GM12878 (cell line): ENCODE measurements around the gene UFSP2. TPM values are rescaled to one million over a fixed set of nuclear protein-coding genes. Genes with fewer than 3 reads are reported as not detected.

Experiments used
- ATF7 ChIP-seq: fragments of 450-650 bp; IDR thresholded peaks from 2 replicates; pipeline ENCODE4 v1.6.1; 2016; ENCODE audit warnings: low read depth, mild to moderate bottlenecking
- CEBPB ChIP-seq, 2 experiments: fragments of 150-350 bp in 1 of 2; IDR thresholded peaks; 2 replicates each; pipeline ENCODE4 v1.6.1; 2012 to 2014; ENCODE audit warnings: low read depth in 2 of 2, low read length in 2 of 2, borderline replicate concordance in 1 of 2, inconsistent platforms in 1 of 2
- HCFC1 ChIP-seq: fragments of 150-350 bp; IDR thresholded peaks from 2 replicates; pipeline ENCODE4 v1.6.1; 2014; ENCODE audit warnings: low read length
- IKZF1 ChIP-seq: fragments of 450-650 bp; conservative IDR thresholded peaks from 2 replicates; pipeline ENCODE4 v1.6.1; 2017; ENCODE audit warnings: antibody characterized with exemption, mild to moderate bottlenecking
- KDM1A ChIP-seq: fragments of 200-600 bp; sonication (generic); IDR thresholded peaks from 2 replicates; pipeline ENCODE4 v1.6.1; 2016; ENCODE audit warnings: borderline replicate concordance
- MTA2 ChIP-seq: fragments of 450-650 bp; IDR thresholded peaks from 2 replicates; pipeline ENCODE4 v1.6.1; 2016; ENCODE audit warnings: low read depth, mild to moderate bottlenecking, moderate library complexity
- MTA3 ChIP-seq: IDR thresholded peaks from 2 replicates; pipeline ENCODE4 v1.6.1; 2012; ENCODE audit warnings: low read length, inconsistent platforms, borderline replicate concordance
- MXI1 ChIP-seq: fragments of 150-350 bp; IDR thresholded peaks from 2 replicates; pipeline ENCODE4 v1.6.1; 2011; ENCODE audit warnings: low read depth, mild to moderate bottlenecking, inconsistent platforms, low read length, improper control_type of control experiment
- SIN3A ChIP-seq: IDR thresholded peaks from 2 replicates; pipeline ENCODE4 v1.6.1; 2012; ENCODE audit warnings: low read depth, low read length, improper control_type of control experiment
- STAT1 ChIP-seq: fragments of 450-650 bp; conservative IDR thresholded peaks from 2 replicates; pipeline ENCODE4 v1.6.1; 2014; ENCODE audit warnings: antibody characterized with exemption, mild to moderate bottlenecking
- TBL1XR1 ChIP-seq: IDR thresholded peaks from 2 replicates; pipeline ENCODE4 v1.6.1; 2012; ENCODE audit warnings: low read depth, low read length, improper control_type of control experiment
- YY1 ChIP-seq: IDR thresholded peaks from 2 replicates; pipeline ENCODE4 v1.6.1; 2011; ENCODE audit warnings: low read depth, mild to moderate bottlenecking, low read length
- ZNF622 ChIP-seq: fragments of 450-650 bp; IDR thresholded peaks from 2 replicates; pipeline ENCODE4 v1.6.1; 2017; ENCODE audit warnings: mild to moderate bottlenecking, inconsistent platforms
- polyA plus RNA-seq, 11 experiments: library from polyadenylated mRNA; depleted of rRNA in 4 of 11; unstranded in 6 of 11; stranded (reverse) in 5 of 11; fragments of >200 nt; fragmentation: Nextera tagmentation in 4 of 11; fragmentation: Illumina TruSeq in 1 of 11; extraction: Ambion mirVana in 4 of 11; extraction: Trizol in 1 of 11; gene quantifications; 1 replicate in 1 of 11; 2 replicates in 10 of 11; pipeline versions ENCODE4 v1.2.1 to v1.2.3, GENCODE V29; 2011 to 2016; ENCODE audit warnings: inconsistent platforms in 2 of 11, missing spikeins in 2 of 11, low read depth in 1 of 11
- total RNA-seq, 4 experiments: library from RNA; depleted of rRNA in 3 of 4; stranded (reverse); fragments of >200 nt in 3 of 4; fragmentation: Illumina TruSeq in 1 of 4; extraction: Trizol in 1 of 4; gene quantifications; 2 replicates each; pipeline versions ENCODE4 v1.2.1 to v1.2.3, GENCODE V29; 2013 to 2021
- TF ChIP-seq, protein P1 (sequence below): fragments of 150-350 bp; IDR thresholded peaks from 2 replicates; pipeline ENCODE4 v1.6.1; 2014; ENCODE audit warnings: mild to moderate bottlenecking, low read depth, low read length
- TF ChIP-seq, protein P2 (sequence below), 3 experiments: IDR thresholded peaks in 2 of 3; conservative IDR thresholded peaks in 1 of 3; 2 replicates each; pipeline ENCODE4 v1.5.1; 2011; ENCODE audit warnings: low read depth in 3 of 3, low read length in 3 of 3, mild to moderate bottlenecking in 3 of 3, control low read depth in 2 of 3, moderate library complexity in 2 of 3, inconsistent platforms in 1 of 3, mixed read lengths in 1 of 3; ENCODE audit not compliant: control insufficient read depth in 2 of 3, insufficient read depth in 1 of 3; ENCODE audit errors: extremely low read depth in 1 of 3
- TF ChIP-seq, protein P3 (sequence below): fragments of 450-650 bp; IDR thresholded peaks from 2 replicates; pipeline ENCODE4 v1.6.1; 2017; ENCODE audit warnings: mild to moderate bottlenecking, moderate library complexity
- TF ChIP-seq, protein P4 (sequence below): fragments of 450-650 bp; IDR thresholded peaks from 2 replicates; pipeline ENCODE4 v1.6.1; 2017; ENCODE audit warnings: borderline replicate concordance
- TF ChIP-seq, protein P5 (sequence below): IDR thresholded peaks from 2 replicates; pipeline ENCODE4 v1.6.1; 2012; ENCODE audit warnings: low read depth, low read length, improper control_type of control experiment

UFSP2 gene
- total and polyA plus RNA-seq, 10 of the 15 experiments (the other 5 are each of a cell fraction or from before 2014, with no cell fraction given) = 25.4 to 53.1 (median 37.7) TPM

DNA sequence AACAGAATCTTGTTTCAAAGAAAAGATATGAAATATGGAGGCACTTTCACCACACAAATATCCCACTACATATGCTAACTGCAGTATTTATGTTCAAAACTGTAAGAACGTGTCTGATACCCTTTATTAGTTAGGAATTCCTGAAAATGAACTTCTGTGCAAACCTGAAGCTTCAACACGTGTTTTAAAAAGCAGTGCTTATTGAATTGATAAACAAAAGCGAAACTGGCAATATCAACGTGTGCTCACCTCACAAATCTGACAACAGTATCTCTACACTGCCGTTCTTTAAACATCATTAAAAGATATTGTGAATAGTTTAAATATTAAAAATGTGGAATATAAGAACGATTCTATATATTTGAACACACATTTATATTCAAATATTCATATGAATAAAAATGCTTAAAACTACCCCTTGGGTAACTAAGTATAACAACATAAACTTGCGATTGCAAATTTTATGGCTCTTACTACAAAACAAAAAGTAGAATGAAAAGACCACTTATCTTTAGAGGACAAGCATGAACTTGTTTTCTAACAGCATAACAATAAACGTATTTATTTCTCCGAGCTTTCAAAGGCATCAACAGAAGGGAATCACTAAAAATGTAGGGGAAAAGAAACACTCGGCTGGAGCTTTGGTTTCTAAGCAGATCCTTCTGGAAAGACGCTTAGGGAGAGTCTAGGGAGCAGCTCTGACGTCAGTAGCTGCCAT lies 30.4 kb downstream of the UFSP2 start, which contains the start of gene LRP2BP (continued):
- TF ChIP-seq, protein P1, sequence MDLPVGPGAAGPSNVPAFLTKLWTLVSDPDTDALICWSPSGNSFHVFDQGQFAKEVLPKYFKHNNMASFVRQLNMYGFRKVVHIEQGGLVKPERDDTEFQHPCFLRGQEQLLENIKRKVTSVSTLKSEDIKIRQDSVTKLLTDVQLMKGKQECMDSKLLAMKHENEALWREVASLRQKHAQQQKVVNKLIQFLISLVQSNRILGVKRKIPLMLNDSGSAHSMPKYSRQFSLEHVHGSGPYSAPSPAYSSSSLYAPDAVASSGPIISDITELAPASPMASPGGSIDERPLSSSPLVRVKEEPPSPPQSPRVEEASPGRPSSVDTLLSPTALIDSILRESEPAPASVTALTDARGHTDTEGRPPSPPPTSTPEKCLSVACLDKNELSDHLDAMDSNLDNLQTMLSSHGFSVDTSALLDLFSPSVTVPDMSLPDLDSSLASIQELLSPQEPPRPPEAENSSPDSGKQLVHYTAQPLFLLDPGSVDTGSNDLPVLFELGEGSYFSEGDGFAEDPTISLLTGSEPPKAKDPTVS = peak; percentile 15; the same call in 1 of the 2 replicates
- TF ChIP-seq STAT1 (no peak), MTA2 (no peak), CEBPB (IDR thresholded peaks at IDR 0.05; ENCODE audit: borderline replicate concordance in 1 of 2, low read depth in 2 of 2, low read length in 2 of 2) (no peak), YY1 (no peak; the same call in 1 of the 2 replicates), KDM1A (no peak), ZNF622 (no peak), MXI1 (peak; percentile 85; the same call in 1 of the 2 replicates), HCFC1 (no peak), IKZF1 (no peak), ATF7 (peak; percentile 92), SIN3A (no peak), TBL1XR1 (0 out of 2 replicates have a peak, but pooled peaks have one; percentile 14), MTA3 (peak; percentile 48; the same call in 1 of the 2 replicates)
- TF ChIP-seq, protein P2, sequence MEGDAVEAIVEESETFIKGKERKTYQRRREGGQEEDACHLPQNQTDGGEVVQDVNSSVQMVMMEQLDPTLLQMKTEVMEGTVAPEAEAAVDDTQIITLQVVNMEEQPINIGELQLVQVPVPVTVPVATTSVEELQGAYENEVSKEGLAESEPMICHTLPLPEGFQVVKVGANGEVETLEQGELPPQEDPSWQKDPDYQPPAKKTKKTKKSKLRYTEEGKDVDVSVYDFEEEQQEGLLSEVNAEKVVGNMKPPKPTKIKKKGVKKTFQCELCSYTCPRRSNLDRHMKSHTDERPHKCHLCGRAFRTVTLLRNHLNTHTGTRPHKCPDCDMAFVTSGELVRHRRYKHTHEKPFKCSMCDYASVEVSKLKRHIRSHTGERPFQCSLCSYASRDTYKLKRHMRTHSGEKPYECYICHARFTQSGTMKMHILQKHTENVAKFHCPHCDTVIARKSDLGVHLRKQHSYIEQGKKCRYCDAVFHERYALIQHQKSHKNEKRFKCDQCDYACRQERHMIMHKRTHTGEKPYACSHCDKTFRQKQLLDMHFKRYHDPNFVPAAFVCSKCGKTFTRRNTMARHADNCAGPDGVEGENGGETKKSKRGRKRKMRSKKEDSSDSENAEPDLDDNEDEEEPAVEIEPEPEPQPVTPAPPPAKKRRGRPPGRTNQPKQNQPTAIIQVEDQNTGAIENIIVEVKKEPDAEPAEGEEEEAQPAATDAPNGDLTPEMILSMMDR (IDR thresholded peaks at IDR 0.05 in 2 of 3, conservative IDR thresholded peaks at IDR 0.05 in 1 of 3; ENCODE audit: control insufficient read depth in 2 of 3, extremely low read depth in 1 of 3, insufficient read depth in 1 of 3, low read depth in 3 of 3, low read length in 3 of 3) = no peak
- TF ChIP-seq, protein P3, sequence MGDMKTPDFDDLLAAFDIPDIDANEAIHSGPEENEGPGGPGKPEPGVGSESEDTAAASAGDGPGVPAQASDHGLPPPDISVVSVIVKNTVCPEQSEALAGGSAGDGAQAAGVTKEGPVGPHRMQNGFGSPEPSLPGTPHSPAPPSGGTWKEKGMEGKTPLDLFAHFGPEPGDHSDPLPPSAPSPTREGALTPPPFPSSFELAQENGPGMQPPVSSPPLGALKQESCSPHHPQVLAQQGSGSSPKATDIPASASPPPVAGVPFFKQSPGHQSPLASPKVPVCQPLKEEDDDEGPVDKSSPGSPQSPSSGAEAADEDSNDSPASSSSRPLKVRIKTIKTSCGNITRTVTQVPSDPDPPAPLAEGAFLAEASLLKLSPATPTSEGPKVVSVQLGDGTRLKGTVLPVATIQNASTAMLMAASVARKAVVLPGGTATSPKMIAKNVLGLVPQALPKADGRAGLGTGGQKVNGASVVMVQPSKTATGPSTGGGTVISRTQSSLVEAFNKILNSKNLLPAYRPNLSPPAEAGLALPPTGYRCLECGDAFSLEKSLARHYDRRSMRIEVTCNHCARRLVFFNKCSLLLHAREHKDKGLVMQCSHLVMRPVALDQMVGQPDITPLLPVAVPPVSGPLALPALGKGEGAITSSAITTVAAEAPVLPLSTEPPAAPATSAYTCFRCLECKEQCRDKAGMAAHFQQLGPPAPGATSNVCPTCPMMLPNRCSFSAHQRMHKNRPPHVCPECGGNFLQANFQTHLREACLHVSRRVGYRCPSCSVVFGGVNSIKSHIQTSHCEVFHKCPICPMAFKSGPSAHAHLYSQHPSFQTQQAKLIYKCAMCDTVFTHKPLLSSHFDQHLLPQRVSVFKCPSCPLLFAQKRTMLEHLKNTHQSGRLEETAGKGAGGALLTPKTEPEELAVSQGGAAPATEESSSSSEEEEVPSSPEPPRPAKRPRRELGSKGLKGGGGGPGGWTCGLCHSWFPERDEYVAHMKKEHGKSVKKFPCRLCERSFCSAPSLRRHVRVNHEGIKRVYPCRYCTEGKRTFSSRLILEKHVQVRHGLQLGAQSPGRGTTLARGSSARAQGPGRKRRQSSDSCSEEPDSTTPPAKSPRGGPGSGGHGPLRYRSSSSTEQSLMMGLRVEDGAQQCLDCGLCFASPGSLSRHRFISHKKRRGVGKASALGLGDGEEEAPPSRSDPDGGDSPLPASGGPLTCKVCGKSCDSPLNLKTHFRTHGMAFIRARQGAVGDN = peak; percentile 22; the same call in 1 of the 2 replicates
- TF ChIP-seq, protein P4, sequence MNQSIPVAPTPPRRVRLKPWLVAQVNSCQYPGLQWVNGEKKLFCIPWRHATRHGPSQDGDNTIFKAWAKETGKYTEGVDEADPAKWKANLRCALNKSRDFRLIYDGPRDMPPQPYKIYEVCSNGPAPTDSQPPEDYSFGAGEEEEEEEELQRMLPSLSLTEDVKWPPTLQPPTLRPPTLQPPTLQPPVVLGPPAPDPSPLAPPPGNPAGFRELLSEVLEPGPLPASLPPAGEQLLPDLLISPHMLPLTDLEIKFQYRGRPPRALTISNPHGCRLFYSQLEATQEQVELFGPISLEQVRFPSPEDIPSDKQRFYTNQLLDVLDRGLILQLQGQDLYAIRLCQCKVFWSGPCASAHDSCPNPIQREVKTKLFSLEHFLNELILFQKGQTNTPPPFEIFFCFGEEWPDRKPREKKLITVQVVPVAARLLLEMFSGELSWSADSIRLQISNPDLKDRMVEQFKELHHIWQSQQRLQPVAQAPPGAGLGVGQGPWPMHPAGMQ = no peak
- TF ChIP-seq, protein P5, sequence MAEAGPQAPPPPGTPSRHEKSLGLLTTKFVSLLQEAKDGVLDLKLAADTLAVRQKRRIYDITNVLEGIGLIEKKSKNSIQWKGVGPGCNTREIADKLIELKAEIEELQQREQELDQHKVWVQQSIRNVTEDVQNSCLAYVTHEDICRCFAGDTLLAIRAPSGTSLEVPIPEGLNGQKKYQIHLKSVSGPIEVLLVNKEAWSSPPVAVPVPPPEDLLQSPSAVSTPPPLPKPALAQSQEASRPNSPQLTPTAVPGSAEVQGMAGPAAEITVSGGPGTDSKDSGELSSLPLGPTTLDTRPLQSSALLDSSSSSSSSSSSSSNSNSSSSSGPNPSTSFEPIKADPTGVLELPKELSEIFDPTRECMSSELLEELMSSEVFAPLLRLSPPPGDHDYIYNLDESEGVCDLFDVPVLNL = no peak
